KG1 (cell line): Measurements from ENCODE around the gene ZC3H14.
"Not testable (repeated sequence)": the region's sequence is repeated elsewhere in the genome, so short reads cannot be mapped to it uniquely, and the experiment has no call there.

Experiments
- DNase-seq: peaks from one replicate; lab custom pipeline; 2025; lab: John Stamatoyannopoulos, UW

ZC3H14 gene, protein sequence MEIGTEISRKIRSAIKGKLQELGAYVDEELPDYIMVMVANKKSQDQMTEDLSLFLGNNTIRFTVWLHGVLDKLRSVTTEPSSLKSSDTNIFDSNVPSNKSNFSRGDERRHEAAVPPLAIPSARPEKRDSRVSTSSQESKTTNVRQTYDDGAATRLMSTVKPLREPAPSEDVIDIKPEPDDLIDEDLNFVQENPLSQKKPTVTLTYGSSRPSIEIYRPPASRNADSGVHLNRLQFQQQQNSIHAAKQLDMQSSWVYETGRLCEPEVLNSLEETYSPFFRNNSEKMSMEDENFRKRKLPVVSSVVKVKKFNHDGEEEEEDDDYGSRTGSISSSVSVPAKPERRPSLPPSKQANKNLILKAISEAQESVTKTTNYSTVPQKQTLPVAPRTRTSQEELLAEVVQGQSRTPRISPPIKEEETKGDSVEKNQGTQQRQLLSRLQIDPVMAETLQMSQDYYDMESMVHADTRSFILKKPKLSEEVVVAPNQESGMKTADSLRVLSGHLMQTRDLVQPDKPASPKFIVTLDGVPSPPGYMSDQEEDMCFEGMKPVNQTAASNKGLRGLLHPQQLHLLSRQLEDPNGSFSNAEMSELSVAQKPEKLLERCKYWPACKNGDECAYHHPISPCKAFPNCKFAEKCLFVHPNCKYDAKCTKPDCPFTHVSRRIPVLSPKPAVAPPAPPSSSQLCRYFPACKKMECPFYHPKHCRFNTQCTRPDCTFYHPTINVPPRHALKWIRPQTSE

DNA sequence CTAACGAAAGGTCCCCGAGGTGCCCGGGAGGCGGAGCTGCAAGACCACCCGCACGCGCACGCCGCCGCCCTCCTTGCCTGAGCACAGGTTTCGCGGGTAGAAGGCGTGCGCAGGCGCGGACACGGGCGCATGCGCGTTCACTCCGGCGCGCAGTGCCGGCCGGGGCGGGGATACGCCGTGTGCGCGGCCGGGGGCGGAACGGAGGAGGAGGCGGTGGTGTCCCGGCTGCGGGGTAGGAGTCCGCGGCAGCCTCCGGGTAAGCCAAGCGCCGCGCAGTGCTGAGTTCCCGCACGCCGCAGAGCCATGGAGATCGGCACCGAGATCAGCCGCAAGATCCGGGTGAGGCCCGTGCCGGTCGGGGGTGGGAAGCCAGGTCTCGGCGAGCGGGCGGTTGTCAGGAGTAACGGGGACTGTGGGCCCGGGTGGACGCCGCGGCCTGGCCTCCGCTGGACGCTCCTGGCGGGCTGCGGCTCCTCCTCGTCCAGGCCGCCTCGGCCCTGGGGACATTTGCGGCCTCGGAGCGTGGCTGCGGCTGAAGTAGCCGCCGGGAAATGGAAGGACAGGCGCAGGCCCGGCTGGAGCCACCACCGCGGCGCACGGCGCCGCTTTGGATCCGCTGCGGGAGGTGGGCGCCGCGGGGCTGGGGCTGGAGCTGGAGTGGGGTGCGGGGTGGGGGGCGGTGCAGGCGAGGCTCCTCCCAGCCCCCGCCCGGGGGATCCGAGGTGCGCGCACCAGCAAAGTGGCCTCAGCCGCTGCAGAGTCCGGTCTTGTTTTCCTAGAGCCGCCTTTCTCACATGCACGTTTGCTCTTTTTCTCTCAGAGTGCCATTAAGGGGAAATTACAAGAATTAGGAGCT is at the start of gene ZC3H14:
ZC3H14 (plus strand) TSS at position 207 of the 856 bp plus-strand sequence; CDS start at position 304, 97 bp downstream.
- peak; percentile 84 for DNase-seq

DNA sequence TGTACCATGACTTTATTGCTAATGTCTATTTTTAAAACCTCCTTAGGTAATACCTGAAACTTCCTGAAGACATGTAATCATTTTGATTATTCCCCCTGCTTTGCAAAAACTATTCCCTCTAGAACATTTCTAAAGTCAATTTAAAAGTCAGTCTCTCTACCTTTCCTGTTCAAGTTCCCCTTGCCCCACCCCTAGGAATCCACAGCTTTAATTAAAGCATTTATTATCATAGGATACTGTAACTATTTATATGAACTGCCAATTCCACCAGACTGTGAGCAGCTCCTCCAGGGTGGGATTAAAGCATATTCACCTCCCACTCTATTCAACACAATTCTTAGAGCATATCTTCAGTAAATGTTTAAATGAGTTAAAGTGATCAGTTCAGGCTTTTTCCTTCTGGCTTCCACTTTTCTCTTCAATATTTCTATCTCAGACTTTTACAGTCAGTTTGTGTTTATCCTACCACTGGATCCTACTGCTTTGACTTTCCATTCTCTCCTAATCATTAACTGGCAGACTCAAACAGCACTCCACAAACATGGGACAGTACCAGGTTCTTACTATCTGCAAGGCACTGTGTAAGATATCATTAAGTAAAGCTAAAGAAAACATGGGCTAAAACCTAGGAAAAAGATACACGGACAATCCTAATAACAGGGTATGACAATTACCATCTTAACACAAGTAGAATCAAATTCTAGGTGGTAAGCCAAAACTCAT is 47.2 kb upstream of the ZC3H14 start:
- no peak for DNase-seq

DNA sequence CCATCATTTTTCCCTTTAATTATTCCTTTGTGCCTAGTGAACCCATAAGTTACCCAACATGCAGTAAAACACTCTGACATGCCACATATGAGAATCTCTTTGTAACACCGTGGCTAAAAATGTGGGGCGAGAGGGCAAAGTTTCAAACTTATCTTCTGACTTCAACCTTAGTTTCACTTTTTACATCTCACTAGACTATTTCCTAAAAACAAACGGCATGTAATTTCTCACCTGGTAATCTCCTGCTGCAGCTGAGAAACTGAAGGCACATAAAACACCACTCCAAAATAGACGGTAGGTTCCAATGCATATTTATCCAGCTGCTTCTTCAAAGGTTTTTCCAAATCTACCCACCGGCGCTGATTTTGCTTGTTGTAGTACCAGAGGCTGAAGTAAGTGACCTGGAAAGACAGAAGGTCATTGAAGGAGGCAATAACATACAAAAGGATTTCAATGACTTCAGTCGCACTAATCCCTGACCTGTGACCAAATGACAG is 45.9 kb upstream of the ZC3H14 start:
- DNase-seq = no peak

DNA sequence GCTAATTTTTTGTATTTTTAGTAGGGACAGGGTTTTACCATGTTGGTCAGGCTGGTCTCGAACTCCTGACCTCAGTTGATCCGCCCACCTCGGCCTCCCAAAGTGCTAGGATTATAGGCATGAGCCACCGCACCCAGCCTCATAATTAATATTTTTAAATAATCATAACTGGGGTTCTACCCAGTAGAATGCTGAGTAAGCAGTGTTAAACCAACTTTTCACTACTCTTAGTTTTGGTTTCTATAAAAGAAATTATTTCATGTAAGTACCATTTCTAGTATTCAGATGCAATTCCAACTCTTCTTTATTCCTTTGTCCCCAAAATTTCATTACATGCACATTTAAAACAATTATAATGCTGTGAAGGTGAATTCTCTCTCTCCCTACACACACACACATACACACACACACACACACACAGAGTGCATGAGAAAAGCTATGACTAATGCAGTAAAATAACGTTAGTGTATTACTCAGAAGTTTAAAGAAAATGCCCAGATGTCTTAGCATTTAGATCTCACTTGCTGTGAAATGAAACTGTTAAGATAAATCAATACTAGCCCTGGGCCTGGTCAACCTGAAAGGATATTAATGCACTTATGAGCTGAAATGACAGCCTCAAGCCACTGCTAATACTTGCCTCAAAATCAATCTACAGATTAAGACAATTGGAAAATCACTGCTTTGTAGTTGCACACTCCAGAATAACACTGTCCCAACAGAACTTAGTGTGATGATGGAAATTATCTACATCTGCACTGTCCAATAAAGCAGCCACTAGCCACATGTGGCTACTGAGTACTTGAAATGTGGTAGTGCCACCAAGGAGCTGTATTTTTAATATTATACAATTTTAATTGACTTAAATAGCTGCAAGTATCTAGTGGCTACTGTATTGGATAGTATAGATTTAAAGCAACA is 44.0 kb upstream of the ZC3H14 start:
- no peak for DNase-seq

DNA sequence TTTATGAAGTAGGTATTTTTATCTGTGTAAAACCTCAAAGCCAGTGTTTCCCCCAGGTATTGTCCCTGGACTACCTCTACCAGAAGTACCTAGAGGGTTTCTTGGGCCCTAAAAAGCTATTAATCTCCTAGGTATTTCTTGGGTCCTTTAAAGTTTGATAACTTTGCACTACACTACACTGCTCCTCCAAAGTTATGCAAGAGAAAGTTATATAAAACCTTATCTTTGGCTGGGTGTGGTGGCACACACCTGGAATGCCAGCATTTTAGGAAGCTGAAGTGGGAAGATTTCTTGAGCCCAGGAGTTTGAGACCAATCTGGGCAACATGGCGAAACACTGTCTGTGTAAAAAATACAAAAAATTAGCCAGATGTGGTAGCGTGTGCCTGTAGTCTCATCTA is 42.9 kb upstream of the ZC3H14 start:
- no peak for DNase-seq

DNA sequence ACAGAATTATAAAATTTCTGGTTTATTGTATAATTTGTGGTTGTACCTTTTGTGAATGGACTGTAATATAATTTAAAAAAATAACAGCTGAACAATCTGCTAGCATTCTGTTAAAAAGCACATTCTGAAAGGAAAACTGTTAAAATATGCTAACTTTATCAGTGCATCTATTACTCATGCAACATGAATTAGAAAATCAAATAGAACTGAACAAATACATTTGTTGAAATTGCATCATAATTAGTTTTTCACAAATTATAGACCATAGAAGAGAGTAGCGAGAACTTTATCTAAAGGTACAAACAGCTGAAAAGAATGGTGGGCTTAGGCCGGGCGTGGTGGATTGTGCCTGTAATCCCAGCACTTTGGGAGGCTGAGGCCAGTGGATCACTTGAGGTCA is 41.0 kb upstream of the ZC3H14 start:
- DNase-seq = no peak

DNA sequence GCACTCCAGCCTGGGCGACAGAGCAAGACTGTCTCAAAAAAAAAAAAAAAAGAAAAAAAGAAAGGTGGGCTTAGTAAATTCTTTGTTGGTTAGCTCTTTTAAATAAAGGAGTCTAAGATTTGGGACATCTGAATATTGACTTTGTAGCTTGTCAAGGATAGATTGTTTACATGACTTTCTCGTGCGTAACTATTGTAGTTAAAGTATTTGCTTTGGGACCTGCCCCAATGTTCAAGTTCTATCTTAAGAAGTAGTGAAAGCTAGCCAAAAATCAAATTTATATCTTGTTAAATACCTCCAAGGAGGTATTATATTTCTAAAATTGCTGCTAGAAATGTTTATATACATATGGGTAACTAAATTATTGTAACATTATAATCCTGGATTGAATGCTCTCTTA is 40.4 kb upstream of the ZC3H14 start:
- DNase-seq = no peak

DNA sequence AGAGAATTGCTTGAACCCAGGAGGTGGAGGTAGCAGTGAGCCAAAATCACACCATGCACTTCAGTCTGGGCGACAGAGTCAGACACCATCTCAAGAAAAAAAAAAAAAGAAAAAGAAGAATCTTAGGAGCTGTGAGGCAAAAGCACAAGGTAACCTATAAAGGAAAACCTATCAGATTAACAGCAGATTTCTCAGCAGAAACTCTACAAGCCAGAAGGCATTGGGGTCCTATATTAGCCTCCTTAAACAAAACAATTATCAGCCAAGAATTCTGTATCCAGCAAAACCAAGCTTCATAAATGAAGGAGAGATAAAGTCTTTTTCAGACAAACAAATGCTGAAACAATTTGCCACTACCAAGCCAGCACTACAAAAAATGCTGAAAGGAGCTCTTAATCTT is 32.9 kb upstream of the ZC3H14 start:
- DNase-seq = not testable (repeated sequence)

DNA sequence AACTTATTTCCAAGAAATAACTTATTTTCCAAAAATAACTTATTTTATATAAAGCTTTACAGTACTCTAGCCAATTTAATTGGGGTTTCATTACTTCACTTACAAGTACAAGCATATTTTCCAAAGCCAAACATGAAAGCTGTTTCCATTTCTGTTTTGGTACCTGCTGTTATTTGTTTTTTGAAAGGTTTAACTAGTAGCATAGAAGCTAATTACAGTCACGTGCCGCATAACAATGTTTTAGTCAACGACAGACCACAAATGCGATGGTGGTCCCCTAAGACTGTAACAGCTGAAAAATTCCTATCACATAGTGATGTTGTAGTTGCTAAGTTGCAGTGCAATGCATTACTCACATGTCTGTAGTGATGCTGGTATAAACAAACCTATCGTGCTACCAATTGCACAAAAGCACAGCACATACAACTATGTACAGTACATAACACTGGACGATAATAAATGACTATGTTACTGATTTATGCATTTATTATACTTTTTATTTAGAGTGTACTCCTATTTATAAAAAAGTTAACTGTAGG is 29.7 kb upstream of the ZC3H14 start:
- DNase-seq = no peak

DNA sequence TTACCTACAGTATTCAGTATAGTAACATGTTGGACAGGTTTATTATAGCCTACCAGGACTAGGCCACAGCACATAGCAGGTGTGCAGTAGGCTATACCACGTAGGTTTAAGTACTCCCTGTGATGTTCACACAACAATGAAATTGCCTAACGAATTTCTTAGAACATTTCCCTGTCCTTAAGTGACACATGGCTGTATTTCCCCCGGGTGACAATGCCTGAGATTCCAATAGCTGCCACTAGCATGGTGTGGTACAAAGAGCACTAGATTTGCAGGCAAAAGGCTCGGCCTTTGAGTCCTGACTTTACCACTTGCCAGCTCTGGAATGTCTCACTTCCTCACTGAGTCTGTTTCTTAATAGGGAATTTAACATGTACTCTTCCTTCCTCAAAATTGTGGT is 27.7 kb upstream of the ZC3H14 start:
- no peak for DNase-seq

DNA sequence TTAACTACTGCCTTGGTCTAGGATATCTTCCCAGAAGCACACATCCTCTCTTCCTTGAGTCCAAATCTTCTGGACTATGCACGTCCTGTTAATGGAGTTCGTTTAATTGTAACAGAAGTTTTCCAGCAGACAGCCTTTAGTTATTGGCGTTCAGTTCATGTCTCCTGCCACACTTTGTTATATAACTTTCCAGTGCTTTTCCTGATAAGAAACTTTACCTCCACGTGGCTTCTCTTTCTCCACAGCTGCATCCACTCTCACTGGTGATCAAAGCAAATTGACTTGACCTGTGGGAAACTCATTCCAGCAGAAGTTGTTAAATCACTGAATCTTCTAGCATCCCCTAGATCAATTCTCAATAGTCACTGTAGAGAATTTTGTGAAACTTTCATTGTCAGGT is 27.0 kb upstream of the ZC3H14 start:
- no peak for DNase-seq

DNA sequence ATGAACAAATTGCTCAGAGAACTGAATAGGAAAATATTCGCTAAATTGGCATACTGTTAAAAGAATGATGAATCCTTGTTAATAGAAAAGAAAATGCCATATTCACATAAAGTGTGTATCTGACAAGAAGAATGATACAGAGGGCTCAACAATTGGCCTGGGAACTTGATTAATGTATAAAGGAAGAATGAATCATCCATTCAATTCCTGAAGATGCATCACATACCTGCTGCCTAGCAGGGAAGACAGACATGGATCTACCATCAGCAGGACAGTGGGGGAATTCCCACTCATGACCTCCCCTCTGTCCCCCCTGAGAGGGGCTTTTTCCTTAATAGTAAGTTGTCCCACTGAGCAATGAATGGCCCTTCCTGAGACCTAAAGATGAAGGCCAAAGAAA is 21.5 kb upstream of the ZC3H14 start:
- no peak for DNase-seq

DNA sequence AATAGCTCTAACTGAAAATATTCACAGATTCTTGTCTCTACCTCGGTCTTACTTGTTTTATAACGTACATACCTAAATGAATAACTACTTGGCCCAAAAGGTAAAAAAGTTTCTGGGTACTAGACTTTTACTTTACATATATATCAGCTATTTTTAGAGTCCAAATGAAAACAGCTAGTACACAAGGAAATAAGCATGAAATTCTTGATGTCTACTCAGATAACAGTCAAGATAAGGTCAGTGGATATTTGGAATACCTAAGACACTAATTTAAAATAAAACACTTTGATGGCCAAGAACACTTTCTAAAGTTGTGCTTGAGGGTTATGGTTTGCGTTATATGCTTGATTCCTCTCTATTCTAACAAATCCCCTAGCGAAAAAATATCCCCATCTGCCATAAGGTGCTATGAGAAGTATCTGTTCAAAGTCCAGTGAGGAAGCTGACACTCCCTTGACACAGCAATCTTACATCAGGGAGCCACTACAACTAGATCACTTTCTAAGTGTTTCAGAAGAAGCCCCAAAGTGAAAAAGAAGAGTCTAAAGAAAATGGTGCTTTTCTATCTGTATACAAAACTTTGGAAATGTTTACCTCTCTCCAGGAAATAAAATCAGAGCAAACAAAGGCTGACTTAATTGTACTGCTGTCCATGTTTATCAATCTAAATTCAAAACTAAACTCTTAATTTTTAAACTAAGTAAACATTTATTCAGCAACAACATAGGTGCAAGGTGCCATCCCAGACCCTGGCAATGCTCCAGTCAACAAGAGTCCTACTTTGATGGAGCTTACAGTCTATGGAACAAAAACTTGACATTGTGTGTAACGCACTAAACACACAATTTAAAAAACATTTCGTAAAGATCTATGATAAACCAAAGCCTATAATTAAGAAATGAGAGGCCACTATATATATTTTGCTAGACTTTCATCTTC is 19.7 kb upstream of the ZC3H14 start:
- no peak for DNase-seq

DNA sequence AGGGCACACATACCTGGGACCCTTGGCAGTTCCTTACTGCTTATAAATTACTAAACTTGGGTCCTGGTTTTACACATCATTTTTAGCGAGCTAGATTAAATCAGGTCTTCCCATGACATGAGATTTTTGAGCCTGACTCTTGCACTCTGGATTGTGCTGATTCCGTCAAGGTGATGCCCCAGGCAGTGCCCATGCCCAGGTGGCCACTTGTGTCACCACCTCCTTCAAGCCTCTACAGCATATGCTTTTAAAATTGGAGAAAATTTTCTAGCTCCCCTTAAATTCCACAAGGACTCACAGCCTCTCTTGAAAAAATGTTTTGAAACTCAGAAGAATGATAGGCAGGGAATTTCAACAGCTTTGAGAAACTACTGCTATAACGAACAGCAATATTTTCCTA is 17.6 kb upstream of the ZC3H14 start:
- no peak for DNase-seq

DNA sequence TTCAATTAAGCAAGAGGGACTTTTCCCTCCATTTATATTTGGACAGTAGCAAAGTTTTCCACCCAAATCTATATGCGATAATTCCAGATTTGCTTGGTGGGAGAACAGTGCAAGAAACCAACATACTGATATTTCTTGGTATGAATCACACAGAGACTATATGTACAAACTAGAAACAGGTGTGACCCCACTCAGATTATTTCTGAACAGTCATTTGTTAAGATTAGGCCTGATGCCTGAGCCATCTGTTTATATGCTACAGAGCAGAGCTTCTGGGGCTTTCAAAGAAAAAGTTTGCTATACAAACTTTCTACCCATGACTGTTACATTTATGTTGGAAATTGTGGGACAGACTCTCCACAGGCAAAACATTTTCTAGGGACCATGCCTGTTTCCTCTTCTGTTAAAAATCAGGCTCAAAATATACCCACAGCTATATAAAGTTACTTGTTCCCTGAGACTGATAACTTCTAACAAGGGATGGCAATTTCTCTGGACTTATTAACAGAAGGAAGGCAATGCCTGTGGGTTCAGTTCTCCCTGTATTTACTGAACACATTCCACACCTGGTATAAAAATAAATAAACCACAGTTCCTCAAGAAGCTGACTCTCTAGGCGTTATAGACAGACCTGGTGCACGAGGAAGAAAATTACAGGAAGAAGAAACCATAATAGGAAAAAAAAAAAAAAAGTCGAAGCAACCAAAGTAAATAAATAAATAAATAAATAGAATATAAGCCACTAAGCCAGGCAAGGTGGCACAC is 16.0 kb upstream of the ZC3H14 start:
- no peak for DNase-seq

DNA sequence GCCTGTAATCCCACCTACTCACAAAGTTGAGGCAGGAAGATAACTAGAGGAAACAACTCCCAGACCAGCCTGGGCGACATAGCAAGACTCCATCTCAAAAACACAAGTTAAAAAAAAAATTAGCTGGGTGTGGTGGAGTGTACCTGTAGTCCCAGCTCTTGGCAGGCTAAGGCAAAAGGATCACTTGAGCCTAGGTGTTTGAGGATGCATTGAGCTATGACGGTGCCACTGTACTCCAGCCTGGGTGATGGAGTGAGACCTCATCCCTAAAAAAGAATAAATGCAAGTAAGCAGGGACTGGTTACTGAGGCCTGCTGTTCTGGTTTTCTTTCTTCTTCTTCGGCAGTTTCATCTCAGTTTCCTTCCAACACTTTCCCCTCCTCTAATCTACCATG is 15.5 kb upstream of the ZC3H14 start:
- DNase-seq = no peak

DNA sequence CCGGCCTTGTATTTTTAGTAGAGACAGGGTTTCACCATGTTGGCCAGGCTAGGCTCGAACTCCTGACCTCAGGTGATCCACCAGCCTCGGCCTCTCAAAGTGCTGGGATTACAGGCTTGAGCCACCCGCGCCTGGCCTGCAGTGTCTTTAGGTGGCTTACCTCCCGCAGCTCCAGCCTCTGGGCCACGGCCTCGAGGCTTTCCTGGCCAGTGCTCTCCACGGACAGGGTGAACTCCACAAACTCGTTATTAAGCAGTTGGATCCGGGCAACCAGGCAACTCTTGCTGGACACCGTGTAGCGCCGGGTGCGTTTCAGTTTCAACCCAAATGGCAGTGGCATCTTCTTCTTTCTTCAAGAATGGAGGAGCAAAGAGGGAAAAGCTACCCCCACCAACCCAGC is 12.8 kb upstream of the ZC3H14 start:
- no peak for DNase-seq

DNA sequence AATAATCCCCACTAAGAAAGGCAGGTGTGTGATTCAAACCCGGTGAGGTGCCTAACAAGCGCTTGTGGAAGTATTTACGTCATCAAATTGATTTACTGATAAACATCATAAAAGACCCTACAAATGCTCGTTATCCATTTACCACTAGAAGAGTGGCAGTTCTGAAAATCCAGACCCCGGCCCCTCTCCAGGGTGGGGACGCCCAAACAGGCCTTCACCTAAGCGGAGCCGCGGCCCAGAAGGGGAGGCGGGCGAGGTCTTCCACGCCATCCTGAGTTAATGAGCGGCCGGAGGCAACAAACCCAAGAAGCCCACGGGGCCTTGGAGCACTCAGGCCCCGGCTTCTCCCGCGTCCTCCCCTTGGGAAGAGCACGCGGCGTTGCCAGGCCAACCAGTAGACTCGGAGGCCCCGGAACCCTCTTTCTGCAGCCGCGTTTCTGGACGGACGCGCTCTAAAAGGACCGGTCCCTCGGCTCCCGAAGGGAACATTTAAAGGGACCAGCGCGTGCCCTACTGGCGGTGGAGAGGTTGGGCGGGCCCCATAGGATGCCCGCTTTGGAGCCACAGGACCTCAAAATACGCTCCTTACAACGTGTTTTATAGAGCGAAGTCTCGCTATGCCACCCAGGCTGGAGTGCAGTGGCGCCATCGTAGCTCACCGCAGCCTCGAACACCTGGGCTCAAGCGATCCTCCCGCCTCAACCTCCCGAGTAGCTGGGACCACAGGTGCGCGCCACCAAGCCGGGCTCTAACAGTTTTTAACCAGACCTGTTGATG is 11.6 kb upstream of the ZC3H14 start:
- DNase-seq = no peak
